Neural progenitor cell (in vitro differentiated cells): Measurements from ENCODE around the gene AK4.

Source experiments
- EZH2 ChIP-seq: fragments of 200-600 bp; sonication (generic); IDR thresholded peaks from 2 replicates; pipeline ENCODE4 v1.6.1; 2017; ENCODE audit warnings: antibody characterized with exemption, mild to moderate bottlenecking, moderate library complexity
- EZH2phosphoT487 ChIP-seq: fragments of 200-600 bp; sonication (generic); IDR thresholded peaks from 2 replicates; pipeline ENCODE4 v1.6.1; 2017; ENCODE audit warnings: antibody characterized with exemption
- TF ChIP-seq, protein P1 (sequence below): fragments of 200-600 bp; sonication (generic); IDR thresholded peaks from 2 replicates; pipeline ENCODE4 v1.5.1; 2017; ENCODE audit warnings: antibody characterized with exemption, mild to moderate bottlenecking

DNA sequence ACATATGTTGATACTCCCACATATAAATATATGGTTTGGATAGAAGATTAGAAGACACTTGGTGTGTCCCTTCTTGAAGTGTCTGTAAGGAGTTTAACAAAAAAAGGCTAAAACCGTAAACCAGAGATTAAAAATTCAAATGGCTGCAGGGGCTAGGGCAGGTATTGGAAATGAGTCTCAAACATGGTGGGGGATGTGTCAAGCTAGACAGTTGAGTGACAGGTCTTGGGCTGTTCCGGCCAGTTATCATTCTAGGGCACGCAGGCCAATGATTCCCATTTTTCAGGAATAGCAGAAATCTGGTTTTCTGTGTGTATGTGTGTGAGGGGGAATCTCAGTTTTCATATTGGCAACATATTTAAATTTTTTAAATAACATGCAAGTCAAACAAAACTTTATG, 77.2 kb downstream of the AK4 start:
- TF ChIP-seq, protein P1, sequence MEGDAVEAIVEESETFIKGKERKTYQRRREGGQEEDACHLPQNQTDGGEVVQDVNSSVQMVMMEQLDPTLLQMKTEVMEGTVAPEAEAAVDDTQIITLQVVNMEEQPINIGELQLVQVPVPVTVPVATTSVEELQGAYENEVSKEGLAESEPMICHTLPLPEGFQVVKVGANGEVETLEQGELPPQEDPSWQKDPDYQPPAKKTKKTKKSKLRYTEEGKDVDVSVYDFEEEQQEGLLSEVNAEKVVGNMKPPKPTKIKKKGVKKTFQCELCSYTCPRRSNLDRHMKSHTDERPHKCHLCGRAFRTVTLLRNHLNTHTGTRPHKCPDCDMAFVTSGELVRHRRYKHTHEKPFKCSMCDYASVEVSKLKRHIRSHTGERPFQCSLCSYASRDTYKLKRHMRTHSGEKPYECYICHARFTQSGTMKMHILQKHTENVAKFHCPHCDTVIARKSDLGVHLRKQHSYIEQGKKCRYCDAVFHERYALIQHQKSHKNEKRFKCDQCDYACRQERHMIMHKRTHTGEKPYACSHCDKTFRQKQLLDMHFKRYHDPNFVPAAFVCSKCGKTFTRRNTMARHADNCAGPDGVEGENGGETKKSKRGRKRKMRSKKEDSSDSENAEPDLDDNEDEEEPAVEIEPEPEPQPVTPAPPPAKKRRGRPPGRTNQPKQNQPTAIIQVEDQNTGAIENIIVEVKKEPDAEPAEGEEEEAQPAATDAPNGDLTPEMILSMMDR, result no peak
- no peak for TF ChIP-seq EZH2
- TF ChIP-seq EZH2phosphoT487, result no peak
